ENCODE results near the gene INTS2. TPM values are rescaled to one million over a fixed set of nuclear protein-coding genes. Genes with fewer than 3 reads are reported as not detected.
A peak's percentile ranks its signal among the peaks of the same experiment; 100 is the strongest.

Gene INTS2
- total RNA-seq, 1 experiment from 2014 or later: 20.8 TPM

DNA sequence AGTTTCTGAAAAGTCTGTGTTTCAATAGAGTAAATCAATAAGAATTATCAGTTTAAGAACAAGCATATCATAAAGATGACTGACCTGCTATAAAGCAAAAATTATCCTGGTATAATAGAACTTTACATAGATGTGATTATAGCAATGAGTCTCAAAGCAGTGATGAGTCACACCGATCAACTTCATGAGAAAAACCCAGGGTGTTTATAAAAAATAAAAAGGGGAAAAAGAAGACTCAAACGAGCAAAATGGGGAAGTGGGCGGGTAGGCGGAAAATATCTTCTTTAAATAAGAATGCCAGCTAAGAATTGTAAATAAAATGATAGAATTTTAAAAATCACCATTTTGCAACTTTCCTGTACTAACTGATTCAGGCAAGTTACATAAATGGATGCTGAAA lies 111.2 kb downstream of the INTS2 start:
- H2AFZ ChIP-seq (ENCODE audit: low read length): no peak overlapping the region
- H3K23ac ChIP-seq (ENCODE audit: insufficient read length, low read depth, low read length): no peak overlapping the region
- H2BK15ac ChIP-seq (ENCODE audit: low read depth, low read length): no peak overlapping the region
- Mint-ChIP-seq H3K9me3 (no peaks in the 10 kb centered on the region), H3K27me3 (ENCODE audit: low read depth) (no peaks in the 10 kb centered on the region), H3K4me3 (no peak overlapping the region), H3K36me3 (ENCODE audit: insufficient read depth in 1 of 3, low read depth in 3 of 3) (peaks cover 6 to 24% (median 13%) of the 10 kb centered on the region in 3 experiments), H3K4me1 (no peaks in the 10 kb centered on the region), H3K27ac (peak overlapping the region in 1 of 3 experiments; percentile 6; a peak in 1 of 7 replicates)
- no peak overlapping the region for H2BK20ac ChIP-seq (ENCODE audit: low read depth, low read length, poor library complexity, severe bottlenecking)
- no peak overlapping the region for H2BK5ac ChIP-seq (ENCODE audit: insufficient read length, low read length)
- H3K23me2 ChIP-seq (ENCODE audit: insufficient read length, low read depth, low read length, poor library complexity, severe bottlenecking): no peaks in the 10 kb centered on the region
- no peak for DNase-seq
- no peak overlapping the region for H3K4ac ChIP-seq (ENCODE audit: low read depth, low read length)
- no peak for TF ChIP-seq CTCF (conservative IDR thresholded peaks at IDR 0.05)
- no peak overlapping the region for H3K27ac ChIP-seq (ENCODE audit: insufficient read length, low read depth, low read length)
- H4K8ac ChIP-seq (replicated peaks; ENCODE audit: insufficient read length, low read depth, low read length): no peak overlapping the region
- H3K56ac ChIP-seq (ENCODE audit: insufficient read length, low read depth, low read length): no peak overlapping the region
- H3K18ac ChIP-seq (ENCODE audit: insufficient read length, low read depth, low read length): no peak overlapping the region
- no peak overlapping the region for H3K4me2 ChIP-seq (ENCODE audit: insufficient read depth, insufficient read length, low read length)
- H2BK12ac ChIP-seq (ENCODE audit: insufficient read length, low read depth, low read length): no peak overlapping the region
- H3K4me1 ChIP-seq (ENCODE audit: insufficient read depth, low read length): no peaks in the 10 kb centered on the region
- H3K14ac ChIP-seq (ENCODE audit: insufficient read depth, low read length): no peak overlapping the region
- H3K9me3 ChIP-seq (ENCODE audit: control insufficient read depth, low read depth, low read length): no peaks in the 10 kb centered on the region
- no peak overlapping the region for H2AK5ac ChIP-seq (ENCODE audit: insufficient read length, low read length)
- no peak overlapping the region for H3K9ac ChIP-seq (ENCODE audit: extremely low read depth, insufficient read length, low read length)
- H2BK120ac ChIP-seq (ENCODE audit: low read depth, low read length, poor library complexity, severe bottlenecking): no peak overlapping the region
- no peak overlapping the region for H3T11ph ChIP-seq (ENCODE audit: low read length)
- no peaks in the 10 kb centered on the region for H3K27me3 ChIP-seq (ENCODE audit: insufficient read depth, low read length)
- no peak overlapping the region for H4K91ac ChIP-seq (ENCODE audit: insufficient read length, low read depth, low read length)
- H3K79me1 ChIP-seq (ENCODE audit: insufficient read depth, low read depth, low read length, poor library complexity, severe bottlenecking): no peaks in the 10 kb centered on the region
- WGBS (ENCODE audit: extremely low coverage, insufficient read length, low lambda C conversion rate): no CpG with 5 or more reads among the region's 4 CpGs
- H4K20me1 ChIP-seq (ENCODE audit: control insufficient read depth, insufficient read depth, insufficient read length): no peaks in the 10 kb centered on the region
- H3K79me2 ChIP-seq (ENCODE audit: insufficient read depth, low read length): no peaks in the 10 kb centered on the region
- no peak overlapping the region for H4K5ac ChIP-seq (ENCODE audit: insufficient read length, low read depth, low read length)
